T-cell (primary cell): ENCODE measurements around the gene TNK1. TPM values are rescaled to one million over a fixed set of nuclear protein-coding genes. Genes with fewer than 3 reads are reported as not detected.
"Not testable (repeated sequence)": the region's sequence is repeated elsewhere in the genome, so short reads cannot be mapped to it uniquely, and the experiment has no call there.

Source experiments
- ATAC-seq, 4 experiments: fragments of 200-7000 bp in 3 of 4; fragments of 150-1000 bp in 1 of 4; cut with Tn5 transposase; replicated peaks in 1 of 4; 1 replicate in 3 of 4; 2 replicates in 1 of 4; pipeline ENCODE4 v1.10.0; 2021; ENCODE audit warnings: moderate library complexity in 3 of 4, mild to moderate bottlenecking in 2 of 4, moderate number of reproducible peaks in 1 of 4
- CTCF ChIA-PET, 2 donors: fragments of 300-600 bp; sonication (Branson Sonifier 250); formaldehyde crosslinking; loops; one replicate each; lab custom pipeline; 2022; ENCODE audit warnings: antibody characterized with exemption in 2 of 2; lab: Charles Lee
- POLR2A ChIA-PET, 2 donors: fragments of 300-600 bp; sonication (Branson Sonifier 250); formaldehyde crosslinking; loops; one replicate each; lab custom pipeline; 2022; ENCODE audit warnings: antibody characterized with exemption in 2 of 2; lab: Charles Lee
- DNase-seq, 35 experiments: peaks; one replicate each; pipeline versions ENCODE4 v3.0.0 to v3.0.0-alpha.2; 2013 to 2023
- H3K27ac ChIP-seq: one replicate; pipeline ENCODE4 v1.5.1; 2013; ENCODE audit warnings: low read length
- H3K27me3 ChIP-seq, 2 experiments: replicated peaks in 1 of 2; 1 replicate in 1 of 2; 2 replicates in 1 of 2; pipeline versions ENCODE4 v1.6.1 to v1.7.0; 2013; ENCODE audit warnings: low read length in 1 of 2, mixed read lengths in 1 of 2; ENCODE audit not compliant: control insufficient read depth in 2 of 2, insufficient read depth in 2 of 2; ENCODE audit errors: extremely low read depth in 1 of 2
- H3K36me3 ChIP-seq, 2 donors: 1 replicate in 1 of 2; 2 replicates in 1 of 2; pipeline versions ENCODE4 v1.6.1 to v1.7.0; 2013; ENCODE audit warnings: low read length in 1 of 2; ENCODE audit not compliant: control insufficient read depth in 2 of 2, insufficient read depth in 1 of 2; ENCODE audit errors: extremely low read depth in 1 of 2
- H3K4me1 ChIP-seq, 2 experiments: 1 replicate in 1 of 2; 2 replicates in 1 of 2; pipeline versions ENCODE4 v1.6.1 to v1.7.0; 2013; ENCODE audit warnings: low read length in 2 of 2, mixed read lengths in 1 of 2; ENCODE audit not compliant: insufficient read depth in 2 of 2, control insufficient read depth in 1 of 2; ENCODE audit errors: extremely low read depth in 1 of 2
- H3K4me3 ChIP-seq, 2 donors: 1 replicate in 1 of 2; 2 replicates in 1 of 2; pipeline versions ENCODE4 v1.5.1 to v1.7.0; 2013; ENCODE audit warnings: mild to moderate bottlenecking in 2 of 2, low read length in 1 of 2, moderate library complexity in 1 of 2; ENCODE audit not compliant: control insufficient read depth in 1 of 2; ENCODE audit errors: extremely low read depth in 1 of 2
- H3K9me3 ChIP-seq: 2 replicates; pipeline ENCODE4 v1.7.0; 2013
- H3K27ac Mint-ChIP-seq, 2 donors: one replicate each; pipeline ENCODE4 v1.8.0; 2020 to 2021; ENCODE audit warnings: mild to moderate bottlenecking in 2 of 2, mixed read lengths in 2 of 2
- H3K27me3 Mint-ChIP-seq, 2 donors: one replicate each; pipeline ENCODE4 v1.8.0; 2021 to 2022; ENCODE audit warnings: mixed read lengths in 2 of 2
- H3K36me3 Mint-ChIP-seq: one replicate; pipeline ENCODE4 v1.8.0; 2021; ENCODE audit warnings: mixed read lengths
- H3K4me1 Mint-ChIP-seq, 3 donors: one replicate each; pipeline ENCODE4 v1.8.0; 2020 to 2022; ENCODE audit warnings: mixed read lengths in 3 of 3, mild to moderate bottlenecking in 1 of 3
- H3K4me3 Mint-ChIP-seq, 3 donors: one replicate each; pipeline ENCODE4 v1.8.0; 2020 to 2022; ENCODE audit warnings: mild to moderate bottlenecking in 3 of 3, mixed read lengths in 3 of 3, moderate library complexity in 3 of 3
- H3K9me3 Mint-ChIP-seq, 3 donors: one replicate each; pipeline ENCODE4 v1.8.0; 2020 to 2022; ENCODE audit warnings: mixed read lengths in 3 of 3
- WGBS: methylation state at CpG from one replicate; pipeline ENCODE4 v1.1.5; 2013; ENCODE audit warnings: missing lambda C conversion rate; ENCODE audit not compliant: insufficient coverage; 5-methylcytosine and 5-hydroxymethylcytosine counted together
- total RNA-seq, 35 experiments: library from RNA in 6 of 35; stranded (reverse) in 6 of 35; fragments of 120-200 nt in 1 of 35; gene quantifications; one replicate each; pipeline versions ENCODE4 v1.2.1 to v1.2.4 and lab custom pipeline; 2013 to 2026

Gene TNK1
- total RNA-seq, 5 donors from 2014 or later (not counting 1 experiment from before 2014, with no cell fraction given) = 5.7 to 18.3 (median 16.0) TPM

DNA sequence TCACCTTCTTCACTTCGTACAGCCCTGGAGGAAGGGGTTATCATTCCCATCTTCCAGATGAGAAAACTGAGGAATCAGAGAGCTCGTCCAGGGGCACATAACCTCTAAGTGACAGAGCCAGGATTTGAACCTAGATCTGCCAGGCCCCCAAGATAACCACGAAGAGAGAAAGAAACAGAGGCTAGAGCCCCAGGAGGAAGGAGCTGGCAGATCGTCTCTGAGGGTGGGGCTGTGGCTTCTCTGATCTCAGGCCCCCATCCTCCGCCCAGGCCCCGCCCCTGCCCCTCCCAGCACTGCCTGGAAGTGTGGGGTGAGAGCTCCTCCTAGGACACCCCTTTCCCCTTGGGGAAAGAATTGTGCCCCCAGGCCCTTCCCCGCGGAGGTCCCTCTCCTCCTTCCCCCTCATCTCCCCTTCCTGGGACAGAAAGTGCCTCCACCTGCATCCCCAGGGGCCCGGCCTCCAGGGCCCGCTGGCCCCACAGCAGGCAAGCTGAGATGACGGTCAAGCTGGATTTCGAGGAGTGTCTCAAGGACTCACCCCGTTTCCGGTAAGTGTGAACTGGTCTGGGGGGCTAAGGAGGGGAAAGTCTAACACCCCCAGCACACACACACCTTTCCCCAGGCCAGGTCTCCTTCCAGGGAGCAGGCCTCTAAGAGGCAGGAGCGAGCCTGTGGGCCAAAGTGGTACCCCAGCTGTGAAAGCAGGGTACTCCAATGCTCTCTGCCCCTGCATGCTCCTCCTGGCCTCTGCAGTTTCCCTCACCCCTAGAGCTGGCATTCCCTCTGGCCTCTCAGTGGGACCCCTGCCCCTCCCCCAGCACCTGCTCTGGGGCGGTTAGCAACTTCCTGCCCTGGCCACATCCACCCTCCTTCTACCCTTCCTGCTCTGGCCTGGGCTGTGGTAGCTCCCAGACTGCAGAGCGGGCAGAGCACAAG lies 44.4 kb upstream of the TNK1 start, which contains the start of gene ACAP1:
TSS of gene ACAP1 (plus strand) at position 290 of the 936 bp plus-strand sequence. CDS start at position 496, 206 bp downstream.
- peaks cover 53 to 67% (median 66%) of the 10 kb centered on the region in 3 donors for H3K4me1 Mint-ChIP-seq

DNA sequence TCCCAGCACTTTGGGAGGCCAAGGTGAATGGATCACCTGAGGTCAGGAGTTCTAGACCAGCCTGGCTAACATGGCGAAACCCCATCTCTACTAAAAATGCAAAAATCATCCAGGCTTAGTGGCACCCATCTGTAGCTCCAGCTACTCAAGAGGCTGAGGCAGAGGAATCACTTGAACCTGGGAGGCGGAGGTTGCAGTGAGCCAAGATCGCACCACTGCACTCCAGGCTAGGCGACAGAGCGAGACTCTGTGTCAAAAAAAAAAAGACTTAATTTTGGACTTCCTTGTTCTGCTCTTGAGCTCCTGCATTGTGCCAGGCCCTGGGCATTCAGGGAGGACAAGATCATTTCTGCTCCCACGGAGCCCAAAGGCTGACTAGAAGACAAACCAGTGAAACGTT lies 43.3 kb upstream of the TNK1 start:
- H3K4me1 Mint-ChIP-seq = peaks cover 47 to 65% (median 63%) of the 10 kb centered on the region in 3 donors
- not testable (repeated sequence) for H3K27me3 ChIP-seq, H3K9me3 ChIP-seq, H3K9me3 Mint-ChIP-seq, H3K27me3 Mint-ChIP-seq, DNase-seq, ATAC-seq
- H3K36me3 ChIP-seq = peaks cover 0 to 44% of the 10 kb centered on the region in 2 donors
- H3K4me3 Mint-ChIP-seq = peak overlapping the region; percentile 93 to 98 (median 93)
- peaks cover 10 to 85% of the 10 kb centered on the region in 2 experiments for H3K4me1 ChIP-seq
- WGBS = 5% methylated on average over 5 of the region's 7 CpGs
- ChIA-PET POLR2A (interaction anchor here in 1 of 2 donors (0.6 kb wide), 1 partner anchor 16 kb away, joined by 3 read pairs; no protein-coding TSS in a partner anchor), CTCF (interaction anchor here (0.7 to 2.3 kb wide), 3 partner anchors 11 to 106 kb away, joined by 4 to 5 read pairs (median 5); no protein-coding TSS in a partner anchor)
- peak overlapping the region; percentile 99 to 100 for H3K27ac Mint-ChIP-seq
- H3K27ac ChIP-seq = peak overlapping the region; percentile 72
- peaks cover 17% of the 10 kb centered on the region for H3K36me3 Mint-ChIP-seq
- peak overlapping the region; percentile 78 to 93 for H3K4me3 ChIP-seq

More for the DNA sequence above, 44.4 kb upstream of the TNK1 start, which contains the start of gene ACAP1:
- no peaks in the 10 kb centered on the region for H3K27me3 ChIP-seq
- Mint-ChIP-seq H3K9me3 (no peaks in the 10 kb centered on the region), H3K27ac (peak within 1 kb of the TSS; percentile 99 to 100), H3K36me3 (peaks cover 15% of the 10 kb centered on the region), H3K27me3 (no peaks in the 10 kb centered on the region), H3K4me3 (peak within 1 kb of the TSS; percentile 93 to 98 (median 93))
- CTCF ChIA-PET = interaction anchor here (0.5 to 2.3 kb wide), 13 partner anchors 8 to 426 kb away, joined by 3 to 5 read pairs (median 4); no protein-coding TSS in a partner anchor
- peaks cover 19 to 86% of the 10 kb centered on the region in 2 experiments for H3K4me1 ChIP-seq
- peak within 1 kb of the TSS; percentile 78 to 93 for H3K4me3 ChIP-seq
- peak; percentile 95 to 97 (median 96) for ATAC-seq
- POLR2A ChIA-PET = interaction anchor here (0.5 to 1.0 kb wide), 7 partner anchors 8 to 145 kb away, joined by 3 to 4 read pairs (median 3); no protein-coding TSS in a partner anchor
- H3K9me3 ChIP-seq = no peaks in the 10 kb centered on the region
- H3K36me3 ChIP-seq = peaks cover 0 to 34% of the 10 kb centered on the region in 2 donors
- WGBS = 0% methylated on average over 3 of the region's 17 CpGs
- peak; percentile 75 to 93 (median 88) for DNase-seq
- H3K27ac ChIP-seq = peak within 1 kb of the TSS; percentile 72

- H3K36me3 Mint-ChIP-seq = peaks cover 23% of the 10 kb centered on the region
- no peaks in the 10 kb centered on the region for H3K9me3 Mint-ChIP-seq
- H3K4me1 ChIP-seq = peaks cover 10 to 67% of the 10 kb centered on the region in 2 experiments
- H3K4me1 Mint-ChIP-seq = peaks cover 38 to 55% (median 48%) of the 10 kb centered on the region in 3 donors
- DNase-seq (no peak), ATAC-seq (no peak)
- no peaks in the 10 kb centered on the region for H3K27me3 ChIP-seq
- no peak overlapping the region for H3K27ac ChIP-seq
- CTCF ChIA-PET = no interaction called here
- no CpG with 5 or more reads among the region's 2 CpGs for WGBS
- no peaks in the 10 kb centered on the region for H3K9me3 ChIP-seq
- peaks cover 12 to 69% of the 10 kb centered on the region in 2 donors for H3K36me3 ChIP-seq
- peak overlapping the region in 1 of 3 donors; percentile 98 for H3K4me3 Mint-ChIP-seq
- POLR2A ChIA-PET = no interaction called here
- peak overlapping the region; percentile 71 to 76 for H3K27ac Mint-ChIP-seq
- H3K4me3 ChIP-seq = no peak overlapping the region
- no peaks in the 10 kb centered on the region for H3K27me3 Mint-ChIP-seq
Observed at GRCh38 chr17:7340179-7340578, 40.7 kb upstream of the TNK1 start.

DNA sequence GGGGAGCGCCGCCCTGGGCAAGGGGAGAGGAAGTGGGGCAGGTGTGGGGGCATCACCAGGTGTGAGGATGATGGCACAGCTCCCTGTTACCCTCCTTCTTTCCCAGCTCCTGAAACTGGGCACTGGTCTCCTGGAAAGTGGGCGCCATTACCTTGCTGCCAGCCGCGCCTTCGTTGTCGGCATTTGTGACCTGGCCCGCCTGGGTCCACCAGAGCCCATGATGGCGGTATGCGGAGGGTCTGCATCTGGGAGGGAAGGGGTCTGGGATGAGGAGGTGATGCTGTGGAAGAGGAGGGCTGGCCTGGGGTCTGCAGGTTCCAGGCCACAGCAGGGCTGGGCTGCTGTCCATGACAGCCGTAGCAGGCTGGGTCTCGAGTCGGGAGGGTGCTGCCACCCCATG lies 39.0 kb upstream of the TNK1 start:
- WGBS = 96% methylated on average over 10 of the region's 13 CpGs
- POLR2A ChIA-PET = interaction anchor here in 1 of 2 donors (1.0 kb wide), 1 partner anchor 32 kb away, joined by 3 read pairs; no protein-coding TSS in a partner anchor
- H3K4me3 Mint-ChIP-seq = no peak overlapping the region
- H3K36me3 Mint-ChIP-seq = peaks cover 27% of the 10 kb centered on the region
- CTCF ChIA-PET = interaction anchor here in 1 of 2 donors (0.6 to 1.1 kb wide), 2 partner anchors 12 to 33 kb away, joined by 4 read pairs; no protein-coding TSS in a partner anchor
- H3K27ac Mint-ChIP-seq = peak overlapping the region in 1 of 2 donors; percentile 16
- H3K4me3 ChIP-seq = no peak overlapping the region
- H3K9me3 ChIP-seq = no peaks in the 10 kb centered on the region
- H3K27me3 ChIP-seq = no peaks in the 10 kb centered on the region
- peaks cover 19 to 83% of the 10 kb centered on the region in 2 donors for H3K36me3 ChIP-seq
- no peak overlapping the region for H3K27ac ChIP-seq
- peaks cover 28 to 45% (median 43%) of the 10 kb centered on the region in 3 donors for H3K4me1 Mint-ChIP-seq
- no peaks in the 10 kb centered on the region for H3K9me3 Mint-ChIP-seq
- H3K27me3 Mint-ChIP-seq = no peaks in the 10 kb centered on the region
- no peak for DNase-seq
- no peak for ATAC-seq
- H3K4me1 ChIP-seq = peaks cover 2 to 60% of the 10 kb centered on the region in 2 experiments

- Mint-ChIP-seq H3K36me3 (peaks cover 27% of the 10 kb centered on the region), H3K9me3 (no peaks in the 10 kb centered on the region), H3K27ac (peak overlapping the region in 1 of 2 donors; percentile 80), H3K27me3 (no peaks in the 10 kb centered on the region), H3K4me1 (peaks cover 17 to 37% (median 32%) of the 10 kb centered on the region in 3 donors), H3K4me3 (no peak overlapping the region)
- Histone ChIP-seq H3K36me3 (peaks cover 32 to 90% of the 10 kb centered on the region in 2 donors), H3K4me1 (peaks cover 0 to 51% of the 10 kb centered on the region in 2 experiments), H3K4me3 (no peak overlapping the region), H3K27ac (no peak overlapping the region), H3K9me3 (no peaks in the 10 kb centered on the region), H3K27me3 (no peaks in the 10 kb centered on the region)
- ChIA-PET CTCF (no interaction called here), POLR2A (interaction anchor here in 1 of 2 donors (0.8 kb wide), 1 partner anchor 13 kb away, joined by 3 read pairs; no protein-coding TSS in a partner anchor)
- no peak for ATAC-seq
- 95% methylated on average over 15 of the region's 15 CpGs for WGBS
- no peak for DNase-seq
Observed at GRCh38 chr17:7343250-7343649, 37.6 kb upstream of the TNK1 start.
